Right renal cortex interstitium (tissue), 3 donors: ENCODE measurements around the gene CORO7. TPM values are rescaled to one million over a fixed set of nuclear protein-coding genes. Genes with fewer than 3 reads are reported as not detected.

Experiments
- DNase-seq, 3 donors: peaks; one replicate each; pipeline ENCODE4 v3.0.0-alpha.2; 2013; ENCODE audit warnings: low read depth in 3 of 3, low spot score in 2 of 3
- polyA plus RNA-seq, 3 donors: library from polyadenylated mRNA; unstranded; fragments of 120-200 nt; gene quantifications; one replicate each; pipeline ENCODE4 v1.2.1, GENCODE V29; 2013; ENCODE audit not compliant: insufficient read length in 3 of 3

Gene CORO7
- polyA plus RNA-seq, 3 donors, result 14.3 to 17.2 (median 14.3) TPM

- no peak for DNase-seq
Measured at GRCh38 chr16:4373356-4373908, 43.0 kb downstream of the CORO7 start.

DNA sequence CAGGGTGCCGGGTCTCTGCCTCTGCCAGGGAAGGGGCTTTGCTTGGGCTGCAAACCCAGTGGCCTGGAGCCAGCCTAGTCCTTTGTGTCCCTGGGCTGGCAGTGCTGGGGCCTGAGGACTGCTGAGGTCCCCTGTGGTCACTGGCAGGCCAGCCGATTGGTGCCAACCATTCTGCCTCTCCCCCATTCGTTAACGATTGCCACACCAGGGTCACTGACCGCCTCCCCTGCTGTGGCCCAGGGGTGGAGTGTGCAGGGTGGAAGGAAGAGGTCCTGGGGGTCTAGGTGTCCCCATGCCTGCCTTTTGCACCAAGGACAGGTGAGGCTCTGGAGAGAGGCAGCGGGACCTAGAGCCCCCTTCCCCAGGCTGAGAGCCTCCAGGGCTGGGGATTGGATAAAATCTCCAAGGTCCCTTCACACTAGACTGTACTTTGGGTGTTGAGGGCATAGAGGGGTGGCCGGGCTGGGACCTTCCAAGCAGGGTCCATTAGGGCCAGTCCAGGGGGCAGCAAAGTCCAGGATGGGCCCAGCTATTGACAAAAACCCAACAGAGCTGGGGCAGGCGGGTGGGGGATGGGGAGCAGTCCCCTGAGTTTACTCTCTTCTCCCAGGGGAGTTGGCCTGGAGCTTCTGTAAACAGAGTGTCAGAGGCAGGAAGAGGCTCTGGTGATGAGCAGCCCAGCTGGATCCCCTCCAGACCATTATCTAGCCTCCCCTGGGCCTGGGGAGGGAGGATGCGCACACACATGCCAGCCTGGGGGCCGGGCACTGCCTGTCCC lies 43.6 kb downstream of the CORO7 start:
- no peak for DNase-seq

- no peak for DNase-seq
Measured at GRCh38 chr16:4372001-4372577, 44.3 kb downstream of the CORO7 start.

DNA sequence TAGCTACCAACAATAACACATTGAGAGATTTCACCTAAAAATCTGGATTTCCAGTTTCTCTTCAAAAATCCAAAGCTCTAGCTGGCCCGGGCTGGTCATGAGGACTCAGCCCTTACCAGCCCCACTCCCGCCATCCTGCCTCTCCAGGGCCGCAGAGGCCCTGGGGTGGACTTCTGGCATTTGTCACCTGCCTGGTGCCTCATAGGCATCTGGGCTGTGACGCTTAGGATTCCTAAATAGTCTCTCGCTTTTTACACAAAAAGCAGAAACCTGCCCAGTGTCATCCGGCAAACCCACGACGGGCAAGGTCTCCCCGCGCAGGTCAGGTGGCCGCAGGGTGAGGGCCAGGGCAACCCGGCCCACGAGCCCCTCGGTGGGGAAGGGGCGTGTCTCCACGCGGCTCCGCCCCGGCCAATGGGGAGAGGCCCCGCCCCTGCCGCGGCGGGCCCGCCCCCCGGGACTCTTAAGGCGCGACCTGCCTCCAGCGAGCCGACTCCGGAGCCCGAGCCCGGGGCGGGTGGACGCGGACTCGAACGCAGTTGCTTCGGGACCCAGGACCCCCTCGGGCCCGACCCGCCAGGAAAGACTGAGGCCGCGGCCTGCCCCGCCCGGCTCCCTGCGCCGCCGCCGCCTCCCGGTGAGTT lies 44.9 kb downstream of the CORO7 start, which contains the start of gene VASN:
Gene VASN, plus strand, starts transcription at position 492 of the 644 bp plus-strand sequence. CDS start 9,030 bp downstream, outside the sequence.
- DNase-seq, result no peak

DNA sequence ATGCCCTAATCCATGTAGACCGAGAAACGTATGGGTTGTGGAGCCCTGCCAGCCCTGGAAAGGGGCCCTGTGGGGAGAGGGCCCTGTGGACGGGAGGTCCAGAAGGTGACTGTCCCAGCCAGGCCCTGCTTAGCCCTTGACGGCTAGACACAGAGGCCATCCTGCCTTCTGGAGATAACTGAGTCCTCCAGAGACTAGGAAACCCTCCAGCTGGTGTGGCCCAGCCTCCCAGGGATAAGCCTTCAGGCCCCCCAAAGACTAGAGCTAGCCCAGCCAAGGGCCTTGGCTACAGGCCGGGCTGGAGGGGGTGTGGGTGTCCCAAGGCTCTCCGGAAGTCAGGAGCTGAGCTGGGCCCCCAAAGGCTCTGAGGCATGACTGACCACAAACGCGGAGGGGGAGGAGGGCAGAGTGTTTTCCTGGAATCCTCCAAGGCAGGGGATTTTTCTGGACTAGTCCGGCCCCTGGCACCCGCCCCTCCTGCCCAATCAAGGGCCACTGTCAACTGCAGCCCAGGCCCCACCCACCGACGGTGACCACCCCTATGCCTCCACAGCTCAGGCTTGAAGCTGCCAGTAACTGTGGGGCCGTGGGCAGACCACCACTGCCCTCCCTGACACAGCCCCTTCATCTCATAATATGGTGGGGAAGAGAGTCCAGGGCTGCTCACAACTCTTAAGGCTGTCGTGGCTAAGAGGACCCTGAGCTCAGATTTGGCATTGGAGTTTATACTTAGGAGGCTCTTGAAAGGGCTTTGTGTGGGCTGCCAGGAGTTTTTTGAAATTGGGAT lies 45.6 kb downstream of the CORO7 start:
- DNase-seq, result no peak

DNA sequence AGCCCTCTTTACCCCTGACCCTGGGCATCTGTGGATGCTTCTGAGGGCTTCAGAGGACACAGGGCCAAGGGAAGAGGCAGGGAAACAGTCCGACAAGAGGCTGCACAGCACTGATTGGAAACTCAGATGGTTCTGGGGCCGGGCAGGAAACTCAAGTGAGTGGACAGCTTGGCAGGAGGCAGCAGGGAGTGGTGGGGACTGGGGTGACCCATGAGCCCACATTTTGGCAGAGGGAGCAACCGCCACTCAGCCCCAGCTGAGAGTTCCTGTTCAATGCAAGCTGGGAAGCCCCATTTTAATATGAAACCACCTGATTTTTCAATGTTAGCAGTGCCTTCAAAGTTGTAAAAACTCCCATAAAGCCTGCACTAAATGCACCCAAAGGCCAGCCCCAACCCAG lies 46.2 kb downstream of the CORO7 start:
- DNase-seq, result no peak

DNA sequence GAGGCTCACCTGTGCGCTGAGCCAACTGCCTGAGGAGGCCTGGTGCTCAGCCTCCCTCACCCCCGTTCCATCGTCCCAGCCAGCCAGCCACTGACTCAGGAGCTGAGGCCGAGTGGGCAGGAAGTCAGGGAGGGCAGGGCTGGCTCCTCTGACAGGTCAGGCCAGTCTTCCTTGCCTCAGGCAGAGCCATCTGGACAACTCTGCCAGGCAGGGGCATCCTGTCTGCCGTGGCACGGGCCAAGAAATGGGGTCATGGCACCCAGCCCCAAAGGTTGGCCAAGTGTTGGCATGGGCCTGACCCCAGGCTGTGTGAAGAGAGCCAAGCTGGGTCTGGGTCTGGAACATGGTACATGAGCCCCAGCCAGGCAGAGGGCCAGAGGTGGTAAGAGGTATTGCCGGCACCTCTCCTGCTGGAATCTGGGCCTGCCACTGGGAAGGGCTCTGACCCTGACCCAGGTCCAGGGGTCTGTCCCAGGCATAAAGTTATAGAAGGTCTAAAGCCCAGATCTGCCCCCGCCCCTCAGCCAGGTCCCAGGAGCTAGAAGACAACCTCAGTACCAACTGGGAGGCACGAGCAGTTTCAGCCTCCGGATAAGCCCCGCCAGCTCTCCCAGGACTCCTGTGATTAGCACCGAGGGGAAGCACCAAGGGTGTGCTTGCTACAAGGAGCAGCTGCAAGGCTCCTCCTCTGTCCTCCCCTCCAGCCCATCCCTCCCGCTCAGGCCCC lies 47.2 kb downstream of the CORO7 start:
- no peak for DNase-seq

DNA sequence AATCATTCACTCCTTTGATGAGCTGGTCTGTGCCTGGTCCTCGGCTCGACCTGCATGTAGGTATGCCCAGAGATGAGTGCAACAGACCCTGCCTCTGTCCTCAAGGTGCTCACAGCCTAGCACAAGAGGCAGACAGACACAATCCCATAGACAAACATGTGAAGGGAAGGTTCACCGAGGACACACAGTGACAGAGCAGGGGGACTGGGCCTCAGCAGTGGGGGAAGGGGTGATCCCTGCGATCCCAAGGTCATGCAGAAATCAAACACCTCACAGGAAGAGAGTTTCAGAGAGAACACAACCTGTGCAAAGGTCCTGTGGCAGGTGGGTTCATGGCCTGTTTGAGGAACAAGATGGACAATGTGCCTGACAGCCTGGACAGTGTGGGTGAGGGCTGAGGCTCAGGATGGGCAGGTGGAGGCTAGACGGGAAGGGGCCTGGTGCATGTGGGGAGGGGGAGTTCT lies 49.0 kb downstream of the CORO7 start:
- no peak for DNase-seq

GRCh38 chr16:4366016-4366415 lies 50.4 kb downstream of the CORO7 start:
- no peak for DNase-seq

- DNase-seq, result no peak
Measured at GRCh38 chr16:4365615-4366014, 50.8 kb downstream of the CORO7 start.

- DNase-seq, result no peak
Measured at GRCh38 chr16:4365014-4365406, 51.4 kb downstream of the CORO7 start.

DNA sequence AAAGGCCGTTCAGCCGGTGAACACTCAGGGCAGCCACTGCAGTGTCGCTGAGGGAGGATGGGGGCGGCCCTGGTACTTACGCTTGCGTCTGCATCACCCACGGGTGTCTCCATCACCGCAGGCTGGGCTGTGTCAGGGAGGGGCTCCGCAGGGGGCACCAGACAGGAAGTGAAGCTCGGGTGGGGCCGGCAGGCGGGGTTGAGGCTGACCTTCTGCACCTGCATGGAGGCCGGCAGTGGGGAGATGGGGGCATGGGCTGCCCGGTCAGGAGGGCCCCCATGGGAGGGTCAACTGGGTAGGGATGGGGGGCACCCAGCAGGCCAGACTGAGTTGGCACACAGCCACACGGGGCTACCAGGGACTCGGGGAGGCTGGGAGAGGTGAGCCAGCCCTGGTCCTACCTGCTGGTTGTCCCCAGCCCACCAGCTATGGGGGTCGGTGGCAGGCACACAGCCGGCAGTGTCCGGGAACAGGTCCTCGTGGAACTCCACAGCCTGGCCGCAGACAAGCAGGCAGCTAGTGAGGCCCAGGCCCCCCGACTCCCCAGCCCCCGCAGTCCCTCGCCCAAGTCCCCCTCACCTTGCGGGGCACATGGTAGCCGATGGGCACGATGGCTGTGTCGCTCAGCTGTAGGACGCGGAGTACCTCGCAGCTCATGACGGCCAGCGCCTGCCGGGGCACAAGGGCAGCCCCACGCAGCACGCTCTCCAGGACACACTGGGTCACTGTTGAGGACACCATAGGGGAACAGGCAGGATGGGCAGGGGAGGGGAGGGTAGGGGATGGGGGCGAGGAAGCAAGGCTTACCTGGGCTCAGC lies 52.0 kb downstream of the CORO7 start:
- no peak for DNase-seq

DNA sequence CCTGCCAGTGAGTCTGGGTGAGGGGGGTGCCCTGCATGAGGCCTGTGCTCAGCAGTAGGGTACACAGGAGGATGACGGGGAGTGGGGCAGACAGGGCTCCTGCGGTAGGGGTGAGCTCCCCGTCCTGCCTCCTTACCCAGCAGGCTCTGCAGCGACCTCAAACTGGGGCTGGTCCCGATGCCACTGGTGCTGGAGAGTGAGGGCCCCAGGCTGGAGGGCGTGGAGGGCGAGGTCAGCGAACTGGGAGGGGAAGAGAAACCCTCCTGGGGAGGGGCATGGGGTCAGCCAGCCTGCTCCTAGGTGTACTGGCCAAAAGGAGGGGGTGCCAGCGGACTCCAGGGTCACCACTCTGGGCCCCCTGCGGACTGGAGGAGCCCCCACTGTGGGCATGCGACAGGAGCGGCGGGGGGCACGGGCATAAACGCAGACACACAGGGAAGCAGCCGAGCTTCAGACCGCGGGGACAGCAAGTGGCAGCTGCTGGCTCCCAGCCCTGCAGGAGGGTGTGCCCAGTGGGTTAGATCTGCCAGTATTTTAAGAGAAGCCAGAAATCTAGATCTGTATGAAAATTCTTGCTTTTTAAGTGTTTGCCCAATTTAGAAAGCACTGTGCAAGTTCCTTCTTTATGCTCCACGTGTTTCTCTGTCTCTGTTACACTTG lies 53.8 kb downstream of the CORO7 start:
- DNase-seq, result no peak

- no peak for DNase-seq
Measured at GRCh38 chr16:4361944-4362311, 54.5 kb downstream of the CORO7 start.

GRCh38 chr16:4361033-4361943 lies 55.1 kb downstream of the CORO7 start:
- no peak for DNase-seq

- DNase-seq, result no peak
Measured at GRCh38 chr16:4360538-4361021, 55.8 kb downstream of the CORO7 start.

DNA sequence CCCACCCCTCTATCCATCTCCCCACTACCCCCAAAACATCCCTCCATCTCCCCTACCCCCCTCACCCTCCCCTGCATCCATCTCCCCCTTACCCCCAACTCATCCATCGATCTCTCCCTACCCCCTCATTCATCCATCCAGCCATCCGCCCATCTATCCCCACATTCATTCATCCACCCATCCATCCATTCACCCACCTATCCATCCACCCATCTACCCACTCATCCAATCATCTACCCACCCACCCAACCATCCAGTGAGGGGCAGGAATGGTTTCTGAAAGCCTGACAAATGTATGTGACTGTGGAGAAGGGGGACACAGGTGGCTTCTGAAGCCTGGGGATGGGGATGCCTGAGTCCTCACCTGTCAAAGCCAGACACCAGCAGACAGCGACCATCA lies 56.5 kb downstream of the CORO7 start:
- no peak for DNase-seq
